Kasumi-1 (cell line): Measurements from ENCODE around the gene CEBPG.

Experiments used
- DNase-seq, 2 experiments: peaks; one replicate each; lab custom pipeline; 2025; lab: John Stamatoyannopoulos, UW

CEBPG gene

GRCh38 chr19:33395561-33396550, 22.3 kb downstream of the CEBPG start:
- no peak for DNase-seq

- DNase-seq = no peak
Measured at GRCh38 chr19:33396701-33397535, 23.4 kb downstream of the CEBPG start.

- no peak for DNase-seq
Measured at GRCh38 chr19:33397536-33398360, 24.2 kb downstream of the CEBPG start.

GRCh38 chr19:33398361-33399060, 25.0 kb downstream of the CEBPG start:
- DNase-seq = no peak

- no peak for DNase-seq
Measured at GRCh38 chr19:33399081-33399744, 25.7 kb downstream of the CEBPG start.

DNA sequence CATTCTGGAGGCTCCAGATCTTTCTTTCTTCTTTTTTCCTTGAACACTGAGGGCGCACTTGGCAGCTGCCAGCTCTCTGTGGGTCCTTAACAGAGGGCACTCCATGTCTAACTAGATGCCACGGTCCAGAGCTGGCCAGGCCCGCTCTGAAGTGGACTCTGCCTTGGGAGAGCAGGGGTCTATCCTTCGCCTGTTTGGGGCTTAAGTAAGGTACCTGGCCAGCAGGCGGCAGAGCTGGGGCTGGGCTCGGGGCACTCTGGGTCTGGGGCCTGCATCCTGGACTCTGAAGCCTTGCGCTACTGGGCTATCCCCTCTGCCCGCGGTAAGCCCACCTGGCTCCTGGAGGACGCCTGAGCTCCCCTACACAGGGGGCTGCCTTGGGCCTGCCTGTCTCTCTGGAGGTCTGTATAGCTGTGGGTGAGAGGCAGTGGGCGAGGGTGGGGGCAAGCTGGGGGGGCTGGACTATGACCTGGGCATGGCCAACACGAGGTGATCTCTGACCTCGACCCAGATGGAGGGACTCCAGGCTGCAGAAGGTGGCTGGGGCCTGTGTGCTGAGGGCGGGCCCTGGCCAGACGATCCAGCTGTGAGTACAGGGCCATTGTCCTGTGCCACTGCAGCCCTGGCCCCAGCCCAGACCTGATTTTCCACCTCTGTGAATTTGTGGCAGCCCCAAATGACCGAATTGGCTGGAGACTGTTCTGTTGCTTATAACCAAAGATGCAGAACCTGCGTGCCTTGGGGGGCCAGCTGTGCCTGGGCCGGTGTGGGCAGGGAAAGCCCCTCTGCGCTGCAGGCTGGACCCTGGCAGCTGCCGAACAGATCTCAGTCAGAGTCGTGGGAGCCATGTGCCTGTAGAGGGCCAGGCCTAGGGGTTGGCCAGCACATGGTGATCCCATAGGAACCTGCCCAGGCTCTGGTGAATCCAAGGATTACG, 26.5 kb downstream of the CEBPG start:
- DNase-seq = no peak

DNA sequence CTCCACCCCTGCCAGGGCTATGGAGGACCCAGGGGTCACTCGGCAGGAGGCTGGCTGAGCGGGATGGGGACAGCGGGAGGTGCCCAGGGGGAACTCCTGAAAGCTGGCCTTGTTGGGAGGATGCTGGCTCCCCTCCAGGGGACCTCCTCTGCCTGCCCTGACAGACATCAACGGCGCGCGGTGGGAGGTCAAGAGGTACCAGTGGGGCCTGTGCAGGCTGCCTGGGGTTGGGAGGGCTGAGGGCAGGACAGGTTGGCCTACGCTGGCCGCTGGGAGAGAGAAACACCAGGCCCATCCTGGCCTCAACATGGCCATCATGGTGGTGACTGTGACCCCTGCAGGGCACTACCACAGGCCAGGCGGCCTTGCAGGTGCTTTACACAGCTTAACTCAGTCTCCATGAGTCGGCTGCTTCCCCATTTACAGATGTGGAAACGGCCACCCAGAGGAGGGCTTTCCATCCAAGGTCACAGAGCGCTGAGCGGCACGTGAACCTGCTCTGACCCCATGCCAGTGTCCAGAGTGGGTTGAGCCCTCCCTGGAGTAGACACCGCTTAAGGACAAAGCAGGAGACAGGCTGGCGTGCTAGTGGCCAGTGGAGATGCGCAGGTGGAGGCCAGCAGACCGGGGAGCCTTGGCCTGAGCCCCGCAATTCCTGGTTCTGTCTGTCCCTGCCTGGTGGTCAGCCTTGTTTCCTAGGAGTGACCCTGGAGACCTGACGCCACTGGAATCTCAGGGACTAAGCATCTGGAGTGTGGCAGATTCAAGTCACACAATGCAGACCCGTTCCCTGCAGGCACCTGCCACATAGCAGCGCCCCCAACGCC, 27.6 kb downstream of the CEBPG start:
- no peak for DNase-seq

GRCh38 chr19:33401683-33402420, 28.3 kb downstream of the CEBPG start:
- DNase-seq = no peak

GRCh38 chr19:33402421-33403220, 29.1 kb downstream of the CEBPG start:
- no peak for DNase-seq

DNA sequence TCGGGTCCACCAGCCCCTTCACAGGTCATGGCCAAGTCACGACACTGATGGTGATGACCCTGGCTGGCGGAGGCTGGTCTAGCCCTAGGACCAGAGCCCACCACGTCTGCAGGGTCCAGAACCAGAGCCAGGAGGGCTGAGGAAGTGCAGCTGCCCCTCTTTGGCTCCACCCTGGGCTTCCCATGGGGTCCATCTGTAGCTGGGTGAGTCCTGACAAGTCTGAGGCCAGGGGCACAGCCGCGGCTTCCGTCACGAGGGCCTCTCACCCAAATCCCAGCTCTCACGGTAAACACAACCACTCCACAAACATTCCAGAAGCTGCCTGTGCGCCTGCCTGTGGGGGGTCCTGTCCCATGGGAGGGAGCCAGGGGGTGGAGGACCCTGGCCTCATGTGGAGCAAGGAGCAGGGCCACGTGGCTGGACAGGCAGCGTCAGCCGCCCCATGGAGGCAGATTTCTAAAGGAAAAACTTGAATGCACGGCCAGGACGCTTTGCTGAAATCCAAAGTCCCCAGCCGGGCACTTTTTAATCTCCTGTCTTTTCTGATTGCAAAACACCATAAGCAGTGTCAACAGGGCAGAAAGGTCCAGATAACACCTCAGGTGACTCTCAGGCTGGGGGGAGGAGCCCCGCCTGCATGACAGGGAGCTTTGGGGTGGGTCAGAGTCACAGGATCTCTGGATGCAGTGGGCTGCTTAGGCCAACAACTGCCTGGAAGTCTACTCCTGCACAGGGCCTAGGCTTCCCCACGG, 29.9 kb downstream of the CEBPG start:
- no peak for DNase-seq

DNA sequence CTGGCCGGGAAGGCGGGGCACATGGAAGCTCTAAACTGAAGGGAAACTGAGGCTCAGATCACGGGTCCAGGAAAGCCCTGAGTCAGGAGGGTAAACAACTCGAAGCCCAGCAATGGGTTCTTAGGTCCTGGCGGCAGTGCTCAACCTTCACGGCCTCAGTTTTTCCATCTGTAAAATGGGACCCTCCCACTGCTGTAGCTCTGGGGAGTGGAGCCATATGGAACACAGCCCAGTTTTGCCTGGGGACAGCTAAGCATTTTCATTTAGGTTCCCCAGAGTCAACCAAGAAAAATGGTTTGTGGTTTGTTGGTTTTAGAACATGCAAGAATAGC, 30.4 kb downstream of the CEBPG start:
- no peak for DNase-seq

DNA sequence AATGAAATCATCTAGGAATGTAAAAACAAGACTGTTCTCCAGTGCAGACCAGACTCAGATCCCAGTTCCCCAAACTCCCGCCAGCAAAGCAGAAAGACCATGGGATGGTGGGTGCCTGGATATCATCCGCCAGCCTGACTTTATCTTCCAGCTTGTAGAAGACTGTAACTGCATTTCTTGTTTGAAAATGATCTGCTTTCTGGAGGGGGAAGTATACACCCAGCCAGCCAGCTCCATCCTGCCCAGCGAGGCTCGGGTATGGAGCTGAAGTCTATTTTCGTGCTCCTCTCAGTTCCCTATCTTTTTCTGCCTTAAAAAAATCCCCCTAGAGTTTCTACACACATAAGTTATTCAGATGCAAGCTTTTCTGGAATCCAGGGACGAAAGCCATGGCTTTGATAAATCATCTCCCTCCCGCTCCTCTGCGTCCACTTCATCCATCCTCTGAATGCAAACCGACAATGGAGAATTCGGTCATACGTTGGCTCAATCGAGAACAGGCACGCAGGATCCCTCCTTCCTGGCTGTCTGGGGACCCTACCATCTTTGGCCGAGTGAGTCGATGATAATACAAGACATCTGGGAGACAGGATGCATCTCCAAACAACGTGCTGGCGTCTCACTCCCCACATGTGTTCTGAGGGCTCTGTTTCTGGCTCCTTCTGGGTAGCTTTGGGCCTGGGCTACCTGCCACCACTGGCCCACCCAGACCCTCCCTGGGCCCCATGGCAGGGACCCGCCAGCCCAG, 31.2 kb downstream of the CEBPG start:
- no peak for DNase-seq

DNA sequence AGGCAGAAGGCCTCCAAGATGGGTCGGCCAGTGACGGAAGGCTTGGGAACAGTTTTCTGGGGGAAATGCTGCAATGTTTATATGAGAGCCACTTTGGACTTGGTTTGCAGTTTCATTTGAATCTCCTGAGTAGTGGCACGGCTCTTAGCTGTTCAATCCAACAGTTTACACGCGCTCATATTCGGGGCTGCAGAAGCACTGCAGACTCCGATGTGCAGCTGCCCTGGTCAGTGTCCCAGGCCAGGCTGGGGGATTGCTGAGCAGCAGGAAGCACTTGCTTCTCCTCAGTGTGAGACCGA, 31.7 kb downstream of the CEBPG start:
- no peak for DNase-seq

GRCh38 chr19:33405553-33406461, 32.3 kb downstream of the CEBPG start:
- no peak for DNase-seq
